GM20000 (cell line): ENCODE data around the gene AKR1C4.

Source experiments
- DNase-seq: peaks from one replicate; pipeline ENCODE4 v3.0.0; 2012; ENCODE audit warnings: low spot score
- CTCF ChIP-seq: IDR thresholded peaks from 2 replicates; pipeline ENCODE4 v1.5.1; 2012; ENCODE audit warnings: mild to moderate bottlenecking, control low read depth; ENCODE audit errors: extremely low read depth, missing control alignments

The AKR1C4 gene

GRCh38 chr10:5196702-5197113, at the start of gene AKR1C4:
TSS of gene AKR1C4 (plus strand) at chr10:5196837. CDS start at chr10:5196868, 31 bp downstream.
- DNase-seq, result no peak
- TF ChIP-seq CTCF, result no peak

- DNase-seq, result no peak
- no peak for TF ChIP-seq CTCF
Measured at GRCh38 chr10:5146920-5147254, 49.8 kb upstream of the AKR1C4 start.

GRCh38 chr10:5147255-5147980, 49.2 kb upstream of the AKR1C4 start:
- DNase-seq, result no peak

GRCh38 chr10:5147981-5148677, 48.5 kb upstream of the AKR1C4 start:
- no peak for DNase-seq
- no peak for TF ChIP-seq CTCF

More at GRCh38 chr10:5147255-5147980, 49.2 kb upstream of the AKR1C4 start:
- no peak for TF ChIP-seq CTCF

- DNase-seq, result no peak
- TF ChIP-seq CTCF, result no peak
Measured at GRCh38 chr10:5148678-5149032, 48.0 kb upstream of the AKR1C4 start.

GRCh38 chr10:5151076-5151475, 45.6 kb upstream of the AKR1C4 start:
- no peak for TF ChIP-seq CTCF
- no peak for DNase-seq

- no peak for TF ChIP-seq CTCF
Measured at GRCh38 chr10:5155951-5156350, 40.7 kb upstream of the AKR1C4 start.

More at GRCh38 chr10:5155951-5156350, 40.7 kb upstream of the AKR1C4 start:
- no peak for DNase-seq
